H1 (cell line): ENCODE measurements around the gene AGXT2. TPM values are rescaled to one million over a fixed set of nuclear protein-coding genes. Genes with fewer than 3 reads are reported as not detected.

Experiments
- CTCF ChIA-PET: fragments of 300-600 bp; sonication (Branson Sonifier 250); formaldehyde crosslinking; loops from one replicate; lab custom pipeline; 2021; ENCODE audit not compliant: partially characterized antibody; lab: Charles Lee
- POLR2A ChIA-PET: fragments of 300-600 bp; sonication (Branson Sonifier 250); formaldehyde crosslinking; loops from one replicate; lab custom pipeline; 2021; ENCODE audit warnings: inconsistent platforms; ENCODE audit not compliant: partially characterized antibody; lab: Charles Lee
- DNase-seq, 2 experiments: peaks; one replicate each; pipeline versions ENCODE4 v3.0.0 to v3.0.0-alpha.2; 2010 to 2022; ENCODE audit warnings: low spot score in 2 of 2, low read depth in 1 of 2, mixed read lengths in 1 of 2
- FAIRE-seq: peaks from 2 replicates; lab custom pipeline; 2011; peaks lifted over from hg19 to GRCh38; lab: Jason Lieb, UNC
- H2AFZ ChIP-seq: 2 replicates; pipeline ENCODE4 v1.8.1; 2012; ENCODE audit warnings: low read length, inconsistent platforms
- H2AK5ac ChIP-seq: 2 replicates; pipeline ENCODE4 v1.6.1; 2013; ENCODE audit warnings: low read depth, low read length
- H2BK120ac ChIP-seq: replicated peaks from 2 replicates; pipeline ENCODE3; 2013; ENCODE audit warnings: low read depth, low read length, inconsistent platforms
- H2BK12ac ChIP-seq: 2 replicates; pipeline ENCODE4 v1.6.1; 2013; ENCODE audit warnings: low read depth, low read length
- H2BK15ac ChIP-seq: 2 replicates; pipeline ENCODE4 v1.6.1; 2013; ENCODE audit warnings: low read length
- H2BK20ac ChIP-seq: 2 replicates; pipeline ENCODE4 v1.6.1; 2013; ENCODE audit warnings: low read length
- H2BK5ac ChIP-seq: 2 replicates; pipeline ENCODE4 v1.6.1; 2013; ENCODE audit warnings: low read depth, low read length
- H3K14ac ChIP-seq: 2 replicates; pipeline ENCODE4 v1.6.1; 2013; ENCODE audit warnings: inconsistent platforms; ENCODE audit not compliant: insufficient read length
- H3K18ac ChIP-seq: 2 replicates; pipeline ENCODE4 v1.6.1; 2013; ENCODE audit warnings: low read length; ENCODE audit errors: extremely low read depth
- H3K23ac ChIP-seq: 2 replicates; pipeline ENCODE4 v1.6.1; 2013; ENCODE audit warnings: inconsistent platforms; ENCODE audit not compliant: insufficient read length
- H3K23me2 ChIP-seq: 2 replicates; pipeline ENCODE4 v1.6.1; 2013; ENCODE audit warnings: low read depth, low read length
- H3K27ac ChIP-seq: 2 replicates; pipeline ENCODE4 v1.6.1; 2011; ENCODE audit warnings: low read depth, low read length, inconsistent platforms
- H3K27me3 ChIP-seq, 4 experiments: replicated peaks in 1 of 4; 1 replicate in 1 of 4; 2 replicates in 3 of 4; pipeline versions ENCODE4 v1.6.1 to v1.8.1; 2011 to 2013; ENCODE audit warnings: low read length in 3 of 4, mild to moderate bottlenecking in 3 of 4, inconsistent platforms in 2 of 4, mixed read lengths in 2 of 4, moderate library complexity in 1 of 4; ENCODE audit not compliant: control insufficient read depth in 3 of 4, insufficient read depth in 3 of 4; ENCODE audit errors: extremely low read depth in 1 of 4
- H3K36me3 ChIP-seq, 4 experiments: 2 replicates each; pipeline versions ENCODE4 v1.6.1 to v1.8.1; 2011 to 2013; ENCODE audit warnings: mild to moderate bottlenecking in 4 of 4, low read length in 3 of 4, moderate library complexity in 2 of 4, control low read depth in 1 of 4, inconsistent platforms in 1 of 4; ENCODE audit not compliant: insufficient read depth in 4 of 4, control insufficient read depth in 2 of 4
- H3K4ac ChIP-seq: replicated peaks from 2 replicates; pipeline ENCODE3; 2013; ENCODE audit warnings: low read length, low read depth, mixed read lengths, inconsistent platforms; ENCODE audit not compliant: insufficient read length
- H3K4me1 ChIP-seq, 4 experiments: replicated peaks in 1 of 4; 1 replicate in 1 of 4; 2 replicates in 3 of 4; pipeline versions ENCODE4 v1.6.1 to v1.8.1; 2011 to 2013; ENCODE audit warnings: low read length in 3 of 4, inconsistent platforms in 2 of 4, mixed read lengths in 1 of 4; ENCODE audit not compliant: insufficient read depth in 4 of 4, control insufficient read depth in 3 of 4
- H3K4me2 ChIP-seq, 2 experiments: 2 replicates each; pipeline versions ENCODE4 v1.6.1 to v1.8.1; 2011 to 2013; ENCODE audit warnings: low read depth in 2 of 2, low read length in 2 of 2, control low read depth in 1 of 2, inconsistent platforms in 1 of 2, mild to moderate bottlenecking in 1 of 2; ENCODE audit not compliant: insufficient read depth in 1 of 2
- H3K4me3 ChIP-seq, 4 experiments: fragments of 200-600, 300-600 bp in 1 of 4; sonication (generic), shearing (Covaris generic), sonication (Bioruptor Twin) in 1 of 4; 2 replicates each; pipeline versions ENCODE4 v1.5.1 to v1.8.1; 2011 to 2016; ENCODE audit warnings: low read length in 4 of 4, low read depth in 3 of 4, control low read depth in 2 of 4, inconsistent platforms in 2 of 4, mild to moderate bottlenecking in 2 of 4, mixed read lengths in 1 of 4, moderate library complexity in 1 of 4; ENCODE audit not compliant: insufficient read depth in 2 of 4; ENCODE audit errors: extremely low read depth in 1 of 4
- H3K56ac ChIP-seq: replicated peaks from 2 replicates; pipeline ENCODE3; 2013; ENCODE audit warnings: low read depth, mild to moderate bottlenecking, mixed read lengths, low read length, inconsistent platforms; ENCODE audit not compliant: insufficient read length
- H3K79me1 ChIP-seq: 2 replicates; pipeline ENCODE4 v1.6.1; 2013; ENCODE audit warnings: low read depth, low read length, control low read depth
- H3K79me2 ChIP-seq, 2 experiments: 2 replicates each; pipeline versions ENCODE4 v1.6.1 to v1.8.1; 2012 to 2013; ENCODE audit warnings: low read length in 2 of 2, mild to moderate bottlenecking in 2 of 2, inconsistent platforms in 1 of 2; ENCODE audit not compliant: insufficient read depth in 2 of 2, control insufficient read depth in 1 of 2
- H3K9ac ChIP-seq, 4 experiments: replicated peaks in 1 of 4; 1 replicate in 1 of 4; 2 replicates in 3 of 4; pipeline versions ENCODE4 v1.6.1 to v1.8.1; 2011 to 2013; ENCODE audit warnings: low read depth in 3 of 4, low read length in 3 of 4, control low read depth in 2 of 4, mild to moderate bottlenecking in 2 of 4, moderate library complexity in 2 of 4, inconsistent platforms in 1 of 4; ENCODE audit errors: extremely low read depth in 1 of 4
- H3K9me3 ChIP-seq, 2 experiments: 2 replicates each; pipeline versions ENCODE4 v1.6.1 to v1.8.1; 2012 to 2013; ENCODE audit warnings: mild to moderate bottlenecking in 2 of 2, moderate library complexity in 2 of 2, control low read depth in 1 of 2, inconsistent platforms in 1 of 2, low read depth in 1 of 2, low read length in 1 of 2, mixed read lengths in 1 of 2; ENCODE audit not compliant: insufficient read depth in 2 of 2
- H4K20me1 ChIP-seq, 2 experiments: replicated peaks in 1 of 2; 2 replicates each; pipeline versions ENCODE3 to v1.8.1; 2011 to 2013; ENCODE audit warnings: inconsistent platforms in 2 of 2, low read length in 2 of 2, mild to moderate bottlenecking in 1 of 2; ENCODE audit not compliant: insufficient read depth in 2 of 2, control insufficient read depth in 1 of 2
- H4K5ac ChIP-seq: 2 replicates; pipeline ENCODE4 v1.6.1; 2013; ENCODE audit warnings: low read length, low read depth, mixed read lengths, inconsistent platforms; ENCODE audit not compliant: insufficient read length
- H4K8ac ChIP-seq: 2 replicates; pipeline ENCODE4 v1.8.0; 2013; ENCODE audit warnings: mild to moderate bottlenecking, moderate library complexity, low read length, inconsistent platforms; ENCODE audit not compliant: insufficient read depth; ENCODE audit errors: extremely low read depth
- H4K91ac ChIP-seq: replicated peaks from 2 replicates; pipeline ENCODE3; 2013; ENCODE audit warnings: low read length, mixed read lengths, inconsistent platforms; ENCODE audit not compliant: insufficient read length
- BRCA1 ChIP-seq: IDR thresholded peaks from 2 replicates; pipeline ENCODE4 v1.6.1; 2012; ENCODE audit warnings: low read depth, low read length, improper control_type of control experiment
- CBX5 ChIP-seq: fragments of 300-800, 300-1000 bp; sonication (generic); IDR thresholded peaks from 2 replicates; pipeline ENCODE4 v1.7.1; 2016; ENCODE audit warnings: antibody characterized with exemption, low read length, low read depth
- CTBP2 ChIP-seq: IDR thresholded peaks from 2 replicates; pipeline ENCODE4 v1.7.0; 2011; ENCODE audit warnings: borderline replicate concordance, mild to moderate bottlenecking, moderate library complexity, mixed read lengths, low read length; ENCODE audit not compliant: insufficient read depth, insufficient read length
- FOSL1 ChIP-seq: IDR thresholded peaks from 2 replicates; pipeline ENCODE4 v1.6.1; 2011; ENCODE audit warnings: mild to moderate bottlenecking, low read depth, low read length, moderate library complexity; ENCODE audit not compliant: insufficient read depth
- HDAC2 ChIP-seq, 2 experiments: fragments of 300-600 bp in 1 of 2; sonication (generic) in 1 of 2; IDR thresholded peaks; 2 replicates each; pipeline ENCODE4 v1.6.1; 2011 to 2012; ENCODE audit warnings: low read depth in 2 of 2, low read length in 2 of 2, mild to moderate bottlenecking in 2 of 2, moderate library complexity in 2 of 2, borderline replicate concordance in 1 of 2, inconsistent platforms in 1 of 2
- KDM4A ChIP-seq: IDR thresholded peaks from one replicate; pipeline ENCODE4 v1.7.1; 2012; ENCODE audit warnings: low read depth, mild to moderate bottlenecking, moderate library complexity, low read length, inconsistent platforms; ENCODE audit not compliant: severe bottlenecking
- NANOG ChIP-seq: IDR thresholded peaks from 2 replicates; pipeline ENCODE4 v1.6.1; 2011; ENCODE audit warnings: low read length, low read depth, mild to moderate bottlenecking, inconsistent platforms; ENCODE audit not compliant: insufficient read depth, poor library complexity, severe bottlenecking
- RBBP5 ChIP-seq: IDR thresholded peaks from 2 replicates; pipeline ENCODE4 v1.7.1; 2012; ENCODE audit warnings: low read depth, mild to moderate bottlenecking, inconsistent platforms, low read length, moderate library complexity, borderline replicate concordance
- RFX5 ChIP-seq: IDR thresholded peaks from 2 replicates; pipeline ENCODE4 v1.6.1; 2011; ENCODE audit warnings: low read depth, low read length, improper control_type of control experiment, borderline replicate concordance
- SP2 ChIP-seq: IDR thresholded peaks from 2 replicates; pipeline ENCODE4 v1.6.1; 2012; ENCODE audit warnings: mild to moderate bottlenecking, low read length, inconsistent platforms
- TAF1 ChIP-seq: IDR thresholded peaks from 2 replicates; pipeline ENCODE4 v1.6.1; 2011; ENCODE audit warnings: mild to moderate bottlenecking, low read depth, low read length
- YY1 ChIP-seq: IDR thresholded peaks from 2 replicates; pipeline ENCODE4 v1.6.1; 2011; ENCODE audit warnings: low read depth, mild to moderate bottlenecking, low read length
- WGBS, 2 experiments: shearing (Covaris generic) in 1 of 2; methylation state at CpG; one replicate each; pipeline versions ENCODE4 v1.1.6 to v1.1.7; 2013 to 2015; ENCODE audit warnings: low lambda C conversion rate in 2 of 2, mixed read lengths in 2 of 2, inconsistent platforms in 1 of 2, low coverage in 1 of 2, missing lambda C conversion rate in 1 of 2; ENCODE audit not compliant: insufficient replicate concordance in 2 of 2, insufficient coverage in 1 of 2, insufficient read length in 1 of 2; ENCODE audit errors: extremely low coverage in 1 of 2, missing lambda C conversion rate in 1 of 2; 5-methylcytosine and 5-hydroxymethylcytosine counted together
- polyA plus RNA-seq, 7 experiments: library from polyadenylated mRNA; depleted of rRNA in 3 of 7; stranded (reverse) in 5 of 7; unstranded in 2 of 7; fragments of >200 nt in 5 of 7; fragments of 200-250 nt in 2 of 7; gene quantifications; 1 replicate in 5 of 7; 2 replicates in 1 of 7; 4 replicates in 1 of 7; pipeline versions ENCODE4 v1.2.1 to v1.2.3, GENCODE V29; 2011 to 2013; ENCODE audit warnings: missing spikeins in 2 of 7, mixed read lengths in 2 of 7
- total RNA-seq: library from RNA; stranded (reverse); fragmentation: NEBNext Ultra II Directional; extraction: Animal tissue kit (Norgen Biotek cat#: 25700); gene quantifications from 2 replicates; pipeline ENCODE4 v1.2.1, GENCODE V29; 2021
- TF ChIP-seq, protein P1 (sequence below): IDR thresholded peaks from 2 replicates; pipeline ENCODE4 v1.6.1; 2012; ENCODE audit warnings: inconsistent platforms

AGXT2 gene
- total and polyA plus RNA-seq, 2 of the 8 experiments (the other 6 are each of a cell fraction or from before 2014, with no cell fraction given) = not detected

DNA sequence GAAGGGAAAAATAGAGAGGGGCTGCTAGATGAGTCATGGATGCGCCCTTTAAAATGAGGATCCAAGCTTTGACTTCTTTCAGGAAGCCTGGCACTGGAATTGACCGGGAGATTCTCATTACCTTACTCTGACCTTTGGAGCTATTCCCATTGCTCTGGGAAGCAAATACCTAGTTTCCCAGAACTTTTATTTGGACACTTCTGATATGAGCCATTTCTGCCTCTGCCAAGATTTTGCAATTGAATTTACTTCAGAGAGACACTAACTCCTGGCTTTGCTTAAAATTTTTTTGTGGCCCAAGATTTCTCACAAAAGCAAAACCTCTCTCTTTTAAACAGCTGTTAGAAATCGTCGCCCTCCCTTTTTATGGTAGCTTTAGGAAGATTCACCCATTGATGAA is 15.7 kb upstream of the AGXT2 start:
- no peak overlapping the region for H3K9ac ChIP-seq
- H3K36me3 ChIP-seq = no peaks in the 10 kb centered on the region
- H3K14ac ChIP-seq = no peak overlapping the region
- no peak for FAIRE-seq
- CTCF ChIA-PET = interaction anchor here (0.7 kb wide), 2 partner anchors 8 to 368 kb away, joined by 3 read pairs; no protein-coding TSS in a partner anchor
- H3K9me3 ChIP-seq = no peaks in the 10 kb centered on the region
- H4K91ac ChIP-seq = no peak overlapping the region
- no peak overlapping the region for H4K5ac ChIP-seq
- H3K4me1 ChIP-seq = no peaks in the 10 kb centered on the region
- no peak overlapping the region for H2BK20ac ChIP-seq
- H3K18ac ChIP-seq = no peak overlapping the region
- H3K27me3 ChIP-seq = no peaks in the 10 kb centered on the region
- no peak overlapping the region for H3K4me2 ChIP-seq
- no peak overlapping the region for H2AFZ ChIP-seq
- peak overlapping the region; percentile 35 for H3K56ac ChIP-seq
- H3K4me3 ChIP-seq = no peak overlapping the region
- no peak overlapping the region for H2BK120ac ChIP-seq
- no peak overlapping the region for H3K27ac ChIP-seq
- H3K79me2 ChIP-seq = no peaks in the 10 kb centered on the region
- no peaks in the 10 kb centered on the region for H4K20me1 ChIP-seq
- H2BK15ac ChIP-seq = no peak overlapping the region
- no peak overlapping the region for H4K8ac ChIP-seq
- H2AK5ac ChIP-seq = no peak overlapping the region
- POLR2A ChIA-PET = no interaction called here
- TF ChIP-seq NANOG = no peak
- TF ChIP-seq RFX5 = no peak
- no peak for TF ChIP-seq CBX5
- TF ChIP-seq BRCA1 = no peak
- TF ChIP-seq TAF1 = no peak
- TF ChIP-seq, protein P1, sequence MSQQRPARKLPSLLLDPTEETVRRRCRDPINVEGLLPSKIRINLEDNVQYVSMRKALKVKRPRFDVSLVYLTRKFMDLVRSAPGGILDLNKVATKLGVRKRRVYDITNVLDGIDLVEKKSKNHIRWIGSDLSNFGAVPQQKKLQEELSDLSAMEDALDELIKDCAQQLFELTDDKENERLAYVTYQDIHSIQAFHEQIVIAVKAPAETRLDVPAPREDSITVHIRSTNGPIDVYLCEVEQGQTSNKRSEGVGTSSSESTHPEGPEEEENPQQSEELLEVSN = no peak
- no peak for TF ChIP-seq RBBP5
- no peak for TF ChIP-seq KDM4A
- TF ChIP-seq SP2 = no peak
- no peak for TF ChIP-seq HDAC2 (IDR thresholded peaks at IDR 0.05; ENCODE audit: borderline replicate concordance in 1 of 2, low read depth in 2 of 2, low read length in 2 of 2)
- no peak for TF ChIP-seq CTBP2
- TF ChIP-seq YY1 = no peak
- no peak for TF ChIP-seq FOSL1
- TF ChIP-seq, all 59 proteins: peak for 0
- H3K23me2 ChIP-seq = peaks cover 2% of the 10 kb centered on the region; the same call in 1 of the 2 replicates
- H3K79me1 ChIP-seq = no peaks in the 10 kb centered on the region
- no peak overlapping the region for H2BK5ac ChIP-seq
- no peak for DNase-seq
- 90% methylated on average over 4 of the region's 4 CpGs; no CpG with 5 or more reads in 1 of the 2 experiments for WGBS, 2 experiments
- H3K23ac ChIP-seq = no peak overlapping the region
- H3K4ac ChIP-seq = no peak overlapping the region
- no peak overlapping the region for H2BK12ac ChIP-seq
